GM12878 (cell line): Measurements from ENCODE around the gene UGT2B11.
"Not testable (repeated sequence)": the region's sequence is repeated elsewhere in the genome, so short reads cannot be mapped to it uniquely, and the experiment has no call there.

ENCODE experiments used
- CTCF ChIP-seq, 3 experiments: IDR thresholded peaks in 2 of 3; conservative IDR thresholded peaks in 1 of 3; 2 replicates each; pipeline ENCODE4 v1.5.1; 2011; ENCODE audit warnings: low read depth in 3 of 3, low read length in 3 of 3, mild to moderate bottlenecking in 3 of 3, control low read depth in 2 of 3, moderate library complexity in 2 of 3, inconsistent platforms in 1 of 3, mixed read lengths in 1 of 3; ENCODE audit not compliant: control insufficient read depth in 2 of 3, insufficient read depth in 1 of 3; ENCODE audit errors: extremely low read depth in 1 of 3
- ETV6 ChIP-seq, 2 experiments: fragments of 450-650 bp in 1 of 2; IDR thresholded peaks in 1 of 2; conservative IDR thresholded peaks in 1 of 2; 2 replicates each; pipeline ENCODE4 v1.6.1; 2014; ENCODE audit warnings: antibody characterized with exemption in 1 of 2, borderline replicate concordance in 1 of 2, low read depth in 1 of 2, mild to moderate bottlenecking in 1 of 2, moderate library complexity in 1 of 2
- EZH2 ChIP-seq: IDR thresholded peaks from 2 replicates; pipeline ENCODE4 v1.6.1; 2012; ENCODE audit warnings: low read depth, mild to moderate bottlenecking, control low read depth, inconsistent platforms, low read length, borderline replicate concordance; ENCODE audit not compliant: control insufficient read depth
- HDAC2 ChIP-seq: fragments of 200-600 bp; sonication (generic); IDR thresholded peaks from 2 replicates; pipeline ENCODE4 v1.6.1; 2017
- IKZF1 ChIP-seq: fragments of 450-650 bp; conservative IDR thresholded peaks from 2 replicates; pipeline ENCODE4 v1.6.1; 2017; ENCODE audit warnings: antibody characterized with exemption, mild to moderate bottlenecking
- JUND ChIP-seq: IDR thresholded peaks from 2 replicates; pipeline ENCODE4 v1.6.1; 2012; ENCODE audit warnings: low read depth, mild to moderate bottlenecking, low read length, improper control_type of control experiment, moderate library complexity
- KLF5 ChIP-seq: fragments of 450-650 bp; IDR thresholded peaks from 2 replicates; pipeline ENCODE4 v1.6.1; 2014; ENCODE audit warnings: mild to moderate bottlenecking; ENCODE audit not compliant: partially characterized antibody
- POLR2AphosphoS5 ChIP-seq: IDR thresholded peaks from 2 replicates; pipeline ENCODE4 v1.6.1; 2011; ENCODE audit warnings: mild to moderate bottlenecking, low read length, inconsistent platforms
- SMC3 ChIP-seq: IDR thresholded peaks from 2 replicates; pipeline ENCODE4 v1.6.1; 2011; ENCODE audit warnings: low read length, improper control_type of control experiment, borderline replicate concordance

DNA sequence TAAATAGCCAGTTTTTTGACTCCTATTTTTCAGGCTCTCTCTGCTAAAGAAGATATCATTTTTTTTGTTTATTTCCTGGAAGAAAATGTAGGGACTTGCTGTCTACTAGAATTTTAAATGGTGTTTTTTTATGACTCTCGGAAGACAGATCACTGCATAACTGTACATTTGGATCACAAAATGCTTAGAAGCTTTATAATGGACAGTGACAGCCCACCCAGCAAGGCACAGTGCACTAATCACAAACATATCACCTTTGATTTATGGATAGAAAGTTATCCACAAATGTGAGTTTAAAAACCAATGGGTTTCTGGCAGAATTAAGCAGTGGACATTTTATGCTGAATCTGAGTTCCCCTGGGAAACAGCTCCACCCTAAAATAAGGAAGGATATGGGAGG lies 48.8 kb downstream of the UGT2B11 start:
- not testable (repeated sequence) for TF ChIP-seq HDAC2; CTCF (IDR thresholded peaks at IDR 0.05 in 2 of 3, conservative IDR thresholded peaks at IDR 0.05 in 1 of 3; ENCODE audit: control insufficient read depth in 2 of 3, extremely low read depth in 1 of 3, insufficient read depth in 1 of 3, low read depth in 3 of 3, low read length in 3 of 3); ETV6 (conservative IDR thresholded peaks at IDR 0.05 in 1 of 2, IDR thresholded peaks at IDR 0.05 in 1 of 2; ENCODE audit: borderline replicate concordance in 1 of 2, low read depth in 1 of 2); SMC3; JUND; IKZF1; EZH2; POLR2AphosphoS5; KLF5
